Stimulated activated CD4-positive, alpha-beta T cell treated with anti-CD3 and anti-CD28 coated beads, Interleukin-12 subunit alpha, Interleukin-12 subunit beta, amount 100 ng/mL, for 48 hours (primary cell): ENCODE data around the gene TMCC3.
"Not testable (repeated sequence)": the region's sequence is repeated elsewhere in the genome, so short reads cannot be mapped to it uniquely, and the experiment has no call there.

ENCODE experiments used
- DNase-seq, 3 donors: peaks; one replicate each; pipeline ENCODE4 v3.0.0-alpha.2; 2020; ENCODE audit warnings: low read depth in 2 of 3, low spot score in 1 of 3

TMCC3 gene

GRCh38 chr12:94575645-94576403 is 74.5 kb downstream of the TMCC3 start:
- DNase-seq: no peak

- no peak for DNase-seq
These were observed 75.3 kb downstream of the TMCC3 start for GRCh38 chr12:94575024-94575423.

- DNase-seq: no peak
These were observed 78.8 kb downstream of the TMCC3 start for GRCh38 chr12:94571556-94571955.

GRCh38 chr12:94570161-94570560 is 80.2 kb downstream of the TMCC3 start:
- no peak for DNase-seq

GRCh38 chr12:94567761-94568160 is 82.6 kb downstream of the TMCC3 start:
- no peak for DNase-seq

- no peak for DNase-seq
These were observed 84.0 kb downstream of the TMCC3 start for GRCh38 chr12:94566345-94566744.

- no peak for DNase-seq
These were observed 84.7 kb downstream of the TMCC3 start for GRCh38 chr12:94565683-94566082.

GRCh38 chr12:94563286-94563685 is 87.1 kb downstream of the TMCC3 start:
- no peak for DNase-seq

GRCh38 chr12:94561943-94562411 is 88.4 kb downstream of the TMCC3 start:
- no peak for DNase-seq

- DNase-seq: peak; percentile 0 to 9 (median 7)
These were observed 89.7 kb downstream of the TMCC3 start for GRCh38 chr12:94560431-94561221.

GRCh38 chr12:94558612-94559011 is 91.7 kb downstream of the TMCC3 start:
- DNase-seq: no peak

GRCh38 chr12:94557746-94558295 is 92.5 kb downstream of the TMCC3 start:
- no peak for DNase-seq

GRCh38 chr12:94555687-94556086 is 94.7 kb downstream of the TMCC3 start:
- no peak for DNase-seq

- no peak for DNase-seq
These were observed 96.5 kb downstream of the TMCC3 start for GRCh38 chr12:94553875-94554274.

- no peak for DNase-seq
These were observed 97.2 kb downstream of the TMCC3 start for GRCh38 chr12:94553130-94553519.

GRCh38 chr12:94551810-94552209 is 98.5 kb downstream of the TMCC3 start:
- no peak for DNase-seq

- no peak for DNase-seq
These were observed 99.4 kb downstream of the TMCC3 start for GRCh38 chr12:94550964-94551363.

- not testable (repeated sequence) for DNase-seq
These were observed 101.5 kb downstream of the TMCC3 start for GRCh38 chr12:94548833-94549232.

- no peak for DNase-seq
These were observed 104.2 kb downstream of the TMCC3 start for GRCh38 chr12:94545935-94546771.

GRCh38 chr12:94544355-94544754 is 106.0 kb downstream of the TMCC3 start:
- DNase-seq: no peak

GRCh38 chr12:94538318-94538717 is 112.0 kb downstream of the TMCC3 start:
- DNase-seq: no peak
